BLaER1 (cell line): ENCODE data around the gene GPR62.

Source experiments
- H3K27ac ChIP-seq: shearing (Covaris generic); formaldehyde crosslinking; 2 replicates; pipeline ENCODE4 v1.8.1; 2022
- H3K27me3 ChIP-seq: shearing (Covaris generic); formaldehyde crosslinking; 2 replicates; pipeline ENCODE4 v1.8.1; 2022
- H3K36me3 ChIP-seq: shearing (Covaris generic); formaldehyde crosslinking; 2 replicates; pipeline ENCODE4 v1.8.1; 2022
- H3K4me1 ChIP-seq: shearing (Covaris generic); formaldehyde crosslinking; 2 replicates; pipeline ENCODE4 v1.8.1; 2022
- H3K4me2 ChIP-seq: shearing (Covaris generic); formaldehyde crosslinking; 2 replicates; pipeline ENCODE4 v1.8.1; 2022
- H3K4me3 ChIP-seq: shearing (Covaris generic); formaldehyde crosslinking; 2 replicates; pipeline ENCODE4 v1.8.1; 2022
- H3K9ac ChIP-seq: shearing (Covaris generic); formaldehyde crosslinking; 2 replicates; pipeline ENCODE4 v1.8.1; 2022
- H3K9me3 ChIP-seq: shearing (Covaris generic); formaldehyde crosslinking; 2 replicates; pipeline ENCODE4 v1.8.1; 2022
- H4K20me1 ChIP-seq: shearing (Covaris generic); formaldehyde crosslinking; 2 replicates; pipeline ENCODE4 v1.8.1; 2022
- Cebpa-rat ChIP-seq: shearing (Covaris generic); IDR thresholded peaks from 2 replicates; pipeline ENCODE4 v1.8.1; 2022

Gene GPR62

DNA sequence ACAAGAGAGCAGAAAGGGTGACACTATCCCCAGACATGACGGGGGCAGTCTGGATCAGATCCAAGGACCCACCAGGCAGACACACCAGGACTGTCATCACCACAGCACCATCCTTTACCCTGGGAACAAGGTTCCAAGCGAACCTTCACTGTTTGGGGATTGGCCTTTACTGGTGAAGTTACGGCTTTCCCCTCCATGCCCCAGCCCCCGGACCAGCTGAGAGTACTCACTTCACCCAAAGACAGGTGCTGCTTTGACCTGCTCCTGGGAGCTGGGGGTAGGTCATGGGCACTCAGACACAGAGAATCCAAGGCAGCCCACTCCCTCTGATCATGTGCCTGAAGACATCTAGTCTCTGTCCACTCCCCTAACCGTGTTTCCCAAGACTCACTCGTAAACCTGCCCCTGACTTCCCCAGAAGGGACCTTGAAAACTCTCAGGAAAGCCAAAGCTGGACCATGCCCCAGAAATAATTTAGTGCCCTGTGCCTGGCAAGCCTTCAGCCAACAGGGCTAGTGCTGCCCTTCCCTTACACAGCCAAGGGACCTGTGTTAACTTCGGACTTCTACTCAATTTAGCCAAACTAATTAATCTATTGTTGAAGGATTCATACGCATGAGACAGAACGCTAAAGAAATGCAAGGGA lies 16.3 kb upstream of the GPR62 start:
- Histone ChIP-seq H3K4me2 (0 out of 2 replicates have a peak overlapping the region, but pooled peaks have one; percentile 7), H3K9ac (peak overlapping the region; percentile 38; the same call in 1 of the 2 replicates), H3K4me1 (peaks cover 48% of the 10 kb centered on the region), H3K36me3 (peaks cover 56% of the 10 kb centered on the region), H3K27me3 (no peaks in the 10 kb centered on the region), H4K20me1 (peaks cover 60% of the 10 kb centered on the region), H3K27ac (no peak overlapping the region), H3K4me3 (no peak overlapping the region), H3K9me3 (no peaks in the 10 kb centered on the region)
- no peak for TF ChIP-seq Cebpa-rat

DNA sequence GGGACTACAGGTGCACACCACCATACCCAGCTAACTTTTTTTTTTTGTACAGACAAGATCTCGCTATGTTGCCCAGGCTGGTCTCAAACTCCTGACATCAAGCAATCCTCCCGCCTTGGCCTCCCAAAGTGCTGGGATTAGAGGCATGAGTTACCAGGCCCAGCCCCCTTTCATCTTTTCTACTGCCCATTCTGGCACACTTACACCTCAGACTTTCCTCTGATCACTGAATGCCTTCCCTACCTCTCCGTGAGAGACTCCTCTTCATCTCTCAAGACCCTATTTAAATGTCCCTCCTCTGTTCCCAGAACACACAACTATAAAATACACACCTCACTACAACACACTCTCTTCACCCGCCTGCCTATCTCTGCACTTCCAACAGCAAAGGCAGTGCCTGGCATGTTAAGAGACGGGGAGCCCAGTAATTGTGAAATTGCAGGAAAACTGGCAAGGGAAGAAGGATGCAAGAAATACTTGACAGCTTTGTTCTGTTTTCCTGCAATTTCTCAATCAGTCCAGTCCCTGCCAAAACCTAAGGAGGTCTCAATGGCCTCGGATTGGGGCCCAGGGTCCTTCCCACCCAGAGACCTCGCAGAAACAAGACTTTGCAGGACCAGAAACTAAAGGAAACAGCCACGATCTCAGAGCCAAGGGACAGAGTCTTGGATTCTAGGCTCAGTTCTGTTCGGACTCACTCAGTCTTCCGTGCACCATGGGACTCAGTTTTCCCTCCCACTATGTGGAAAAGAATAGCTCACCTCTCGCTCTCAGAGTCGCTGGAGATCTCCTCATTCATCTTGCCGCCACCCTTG lies 14.3 kb upstream of the GPR62 start:
- Histone ChIP-seq H3K4me2 (peak overlapping the region; percentile 77), H3K27me3 (no peaks in the 10 kb centered on the region), H3K27ac (peak overlapping the region; percentile 84), H3K4me1 (peaks cover 55% of the 10 kb centered on the region), H3K9ac (peak overlapping the region; percentile 90), H4K20me1 (peaks cover 48% of the 10 kb centered on the region), H3K36me3 (peaks cover 36% of the 10 kb centered on the region), H3K9me3 (no peaks in the 10 kb centered on the region), H3K4me3 (peak overlapping the region; percentile 87)
- no peak for TF ChIP-seq Cebpa-rat

DNA sequence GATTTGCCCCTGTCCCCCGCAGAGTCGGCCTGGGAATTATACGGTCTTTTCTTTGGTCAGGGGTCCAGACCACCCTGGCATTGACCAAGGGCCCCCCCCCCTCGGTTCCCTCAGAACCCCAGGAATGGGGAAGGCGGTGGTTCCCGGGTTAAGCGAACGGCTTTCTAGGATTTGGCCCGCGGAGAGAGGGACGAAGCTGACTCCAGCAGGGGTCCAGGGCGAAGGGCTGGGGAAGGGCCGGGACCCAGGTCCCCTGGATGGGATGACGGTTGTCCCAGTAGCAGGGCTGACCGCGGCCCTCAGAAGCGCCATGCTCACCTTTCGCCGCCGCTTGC lies 13.8 kb upstream of the GPR62 start:
- Histone ChIP-seq H3K4me1 (peaks cover 55% of the 10 kb centered on the region), H3K36me3 (peaks cover 30% of the 10 kb centered on the region), H3K4me2 (peak overlapping the region; percentile 77), H3K27ac (peak overlapping the region; percentile 84), H3K9ac (peak overlapping the region; percentile 90), H3K4me3 (peak overlapping the region; percentile 87), H3K27me3 (no peaks in the 10 kb centered on the region), H4K20me1 (peaks cover 43% of the 10 kb centered on the region), H3K9me3 (no peaks in the 10 kb centered on the region)
- TF ChIP-seq Cebpa-rat = no peak

DNA sequence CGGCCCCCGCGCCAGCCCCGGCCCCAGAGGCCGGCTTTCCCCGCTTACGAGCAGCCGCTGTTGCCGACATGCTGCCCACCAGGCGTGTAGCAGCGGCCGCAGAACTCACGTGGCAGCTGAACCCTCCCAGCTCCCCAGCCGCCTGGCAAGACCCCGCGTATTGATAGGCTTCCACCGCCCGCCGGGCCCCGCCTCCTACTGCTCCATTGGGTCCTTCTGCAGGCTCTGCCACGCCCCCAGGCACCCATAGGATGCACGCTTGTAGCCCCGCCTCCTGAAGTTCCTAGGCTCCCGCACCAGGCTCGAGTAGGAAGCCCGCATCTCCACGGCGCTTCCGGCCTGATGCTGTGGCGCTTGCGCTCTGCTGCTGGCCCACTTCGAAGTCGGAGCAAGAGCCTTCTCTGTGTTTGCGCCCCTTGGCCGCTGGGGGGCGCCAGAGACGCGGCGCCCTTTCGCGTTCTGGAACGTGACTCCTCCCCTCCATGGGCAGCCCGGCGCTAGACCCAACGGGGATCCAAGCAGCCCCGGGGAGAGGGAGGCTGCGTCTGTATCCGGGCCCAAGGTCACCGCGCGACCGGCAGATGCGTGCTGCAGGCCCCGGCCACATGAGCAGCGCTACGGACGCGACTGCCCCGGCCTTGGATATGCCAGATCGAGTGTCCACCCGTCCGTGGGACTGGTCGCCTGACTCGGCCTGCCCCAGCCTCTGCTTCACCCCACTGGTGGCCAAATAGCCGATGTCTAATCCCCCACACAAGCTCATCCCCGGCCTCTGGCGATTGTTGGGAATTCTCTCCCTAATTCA lies 13.2 kb upstream of the GPR62 start, which contains the start of the genes PARP3 and RRP9:
TSS of gene PARP3 (plus strand) at position 566 of the 805 bp plus-strand sequence. CDS start 993 bp downstream, outside the sequence.
TSS of gene RRP9 (minus strand) at position 107 of the 805 bp plus-strand sequence. CDS start at position 70, 37 bp downstream.
- TF ChIP-seq Cebpa-rat = no peak
- Histone ChIP-seq H3K4me1 (peaks cover 55% of the 10 kb centered on the region), H3K36me3 (peaks cover 25% of the 10 kb centered on the region), H3K9me3 (no peaks in the 10 kb centered on the region), H3K27ac (peak within 1 kb of the TSS; percentile 93), H3K9ac (peak within 1 kb of the TSS; percentile 90), H3K4me3 (peak within 1 kb of the TSS; percentile 87), H3K27me3 (no peaks in the 10 kb centered on the region), H4K20me1 (peaks cover 40% of the 10 kb centered on the region), H3K4me2 (peak within 1 kb of the TSS; percentile 98)

DNA sequence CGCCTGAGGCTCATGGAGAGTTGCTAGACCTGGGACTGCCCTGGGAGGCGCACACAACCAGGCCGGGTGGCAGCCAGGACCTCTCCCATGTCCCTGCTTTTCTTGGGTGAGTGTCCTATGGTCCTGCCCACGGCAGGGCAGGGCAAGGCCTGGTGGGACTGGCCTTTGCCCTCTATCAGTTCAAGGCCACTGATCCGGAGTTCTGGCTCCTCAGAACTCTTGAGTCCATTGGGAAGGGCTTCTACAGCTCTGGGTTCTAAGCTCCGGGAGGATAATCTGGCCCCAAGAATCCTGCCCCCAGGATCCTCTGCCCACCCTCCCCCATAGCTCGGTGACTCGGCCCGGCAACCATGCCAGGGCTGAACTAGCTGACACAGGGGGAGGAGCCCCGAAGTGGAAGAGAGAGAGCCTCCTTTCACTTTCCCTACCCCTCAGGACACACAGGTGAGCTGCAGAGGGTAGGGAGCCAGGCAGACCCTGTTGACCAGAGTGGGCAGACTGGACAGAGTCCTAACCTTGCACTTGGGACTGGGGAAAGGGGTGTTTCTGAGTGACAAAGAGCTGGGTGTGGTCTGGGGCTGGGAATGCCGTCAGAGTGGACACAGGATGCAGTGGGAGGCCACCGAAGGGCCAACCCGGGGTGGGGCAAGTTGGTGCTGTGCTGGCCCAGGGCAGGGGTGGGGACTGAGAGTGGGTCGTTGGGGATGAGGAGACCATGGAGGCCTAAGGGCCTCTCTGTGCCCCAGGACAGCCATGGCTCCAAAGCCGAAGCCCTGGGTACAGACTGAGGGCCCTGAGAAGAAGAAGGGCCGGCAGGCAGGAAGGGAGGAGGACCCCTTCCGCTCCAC lies 12.4 kb upstream of the GPR62 start:
- peaks cover 16% of the 10 kb centered on the region for H3K36me3 ChIP-seq
- H4K20me1 ChIP-seq = peaks cover 31% of the 10 kb centered on the region
- peak overlapping the region; percentile 88 for H3K9ac ChIP-seq
- TF ChIP-seq Cebpa-rat = no peak
- H3K4me3 ChIP-seq = peak overlapping the region; percentile 67
- H3K27me3 ChIP-seq = no peaks in the 10 kb centered on the region
- no peaks in the 10 kb centered on the region for H3K9me3 ChIP-seq
- peaks cover 55% of the 10 kb centered on the region for H3K4me1 ChIP-seq
- peak overlapping the region; percentile 98 for H3K4me2 ChIP-seq
- peak overlapping the region; percentile 93 for H3K27ac ChIP-seq

DNA sequence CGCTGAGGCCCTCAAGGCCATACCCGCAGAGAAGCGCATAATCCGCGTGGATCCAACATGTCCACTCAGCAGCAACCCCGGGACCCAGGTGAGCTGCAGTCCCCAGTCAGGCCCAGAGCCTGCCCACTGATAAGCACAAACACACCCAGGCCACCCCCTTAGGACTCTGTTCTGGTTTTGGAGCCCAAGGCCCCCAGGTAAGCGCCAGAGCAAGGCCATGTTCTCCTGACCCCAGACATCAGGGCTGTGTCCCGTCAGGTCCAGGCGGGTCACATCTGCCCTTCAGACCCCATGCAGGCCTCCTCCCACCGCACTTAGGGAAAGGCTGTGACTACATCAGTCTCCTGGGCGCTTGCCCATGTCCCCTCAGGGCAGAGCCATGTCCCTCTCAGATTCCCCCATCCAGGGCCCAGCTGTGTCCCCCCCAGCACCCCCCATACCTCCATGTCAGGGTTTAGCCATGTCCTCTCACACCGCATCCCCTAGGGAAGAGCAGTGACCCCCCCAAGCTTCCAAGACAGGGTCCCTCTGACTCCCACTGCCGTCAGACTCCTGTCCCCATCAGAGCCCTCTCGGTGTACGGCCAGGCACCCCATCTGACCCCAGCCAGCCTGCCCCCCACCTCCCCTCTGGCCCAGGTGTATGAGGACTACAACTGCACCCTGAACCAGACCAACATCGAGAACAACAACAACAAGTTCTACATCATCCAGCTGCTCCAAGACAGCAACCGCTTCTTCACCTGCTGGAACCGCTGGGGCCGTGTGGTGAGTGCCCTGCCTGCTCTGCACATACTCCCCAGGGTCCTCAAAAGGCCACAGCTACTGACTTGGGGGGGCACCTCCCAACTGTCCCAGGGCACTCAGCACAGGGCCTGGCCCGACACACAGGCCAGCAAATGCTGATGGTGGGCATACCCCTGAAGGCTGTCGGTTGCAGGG lies 11.5 kb upstream of the GPR62 start:
- Histone ChIP-seq H3K4me2 (peak overlapping the region; percentile 98), H3K4me1 (peaks cover 52% of the 10 kb centered on the region), H3K4me3 (no peak overlapping the region), H3K27me3 (no peaks in the 10 kb centered on the region), H4K20me1 (peaks cover 23% of the 10 kb centered on the region), H3K9me3 (no peaks in the 10 kb centered on the region), H3K9ac (peak overlapping the region; percentile 88), H3K27ac (peak overlapping the region; percentile 93; the same call in 1 of the 2 replicates), H3K36me3 (peaks cover 7% of the 10 kb centered on the region)
- TF ChIP-seq Cebpa-rat = no peak

DNA sequence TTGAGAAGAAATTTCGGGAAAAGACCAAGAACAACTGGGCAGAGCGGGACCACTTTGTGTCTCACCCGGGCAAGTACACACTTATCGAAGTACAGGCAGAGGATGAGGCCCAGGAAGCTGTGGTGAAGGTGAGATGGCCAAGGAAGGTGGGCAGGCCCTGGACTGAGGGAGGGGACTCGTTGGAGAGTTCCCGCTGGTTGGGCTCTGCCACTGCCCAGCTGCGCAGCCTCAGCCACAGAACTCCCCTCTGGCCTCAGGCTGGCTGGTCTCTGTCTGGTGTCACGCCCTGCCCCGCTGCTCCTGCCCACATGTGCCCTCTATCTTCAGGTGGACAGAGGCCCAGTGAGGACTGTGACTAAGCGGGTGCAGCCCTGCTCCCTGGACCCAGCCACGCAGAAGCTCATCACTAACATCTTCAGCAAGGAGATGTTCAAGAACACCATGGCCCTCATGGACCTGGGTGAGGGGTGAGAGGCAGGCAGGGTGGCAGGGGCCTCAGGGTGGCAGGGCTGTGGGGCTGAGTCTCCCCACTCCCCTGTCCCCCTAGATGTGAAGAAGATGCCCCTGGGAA lies 10.6 kb upstream of the GPR62 start:
- H3K36me3 ChIP-seq = no peaks in the 10 kb centered on the region
- H3K9ac ChIP-seq = no peak overlapping the region
- H3K9me3 ChIP-seq = no peaks in the 10 kb centered on the region
- H3K27ac ChIP-seq = no peak overlapping the region
- peaks cover 14% of the 10 kb centered on the region for H4K20me1 ChIP-seq
- peaks cover 43% of the 10 kb centered on the region for H3K4me1 ChIP-seq
- H3K4me2 ChIP-seq = no peak overlapping the region
- TF ChIP-seq Cebpa-rat = no peak
- no peaks in the 10 kb centered on the region for H3K27me3 ChIP-seq
- H3K4me3 ChIP-seq = no peak overlapping the region
